ENCODE results near the gene ARHGAP31.

ARHGAP31 gene

DNA sequence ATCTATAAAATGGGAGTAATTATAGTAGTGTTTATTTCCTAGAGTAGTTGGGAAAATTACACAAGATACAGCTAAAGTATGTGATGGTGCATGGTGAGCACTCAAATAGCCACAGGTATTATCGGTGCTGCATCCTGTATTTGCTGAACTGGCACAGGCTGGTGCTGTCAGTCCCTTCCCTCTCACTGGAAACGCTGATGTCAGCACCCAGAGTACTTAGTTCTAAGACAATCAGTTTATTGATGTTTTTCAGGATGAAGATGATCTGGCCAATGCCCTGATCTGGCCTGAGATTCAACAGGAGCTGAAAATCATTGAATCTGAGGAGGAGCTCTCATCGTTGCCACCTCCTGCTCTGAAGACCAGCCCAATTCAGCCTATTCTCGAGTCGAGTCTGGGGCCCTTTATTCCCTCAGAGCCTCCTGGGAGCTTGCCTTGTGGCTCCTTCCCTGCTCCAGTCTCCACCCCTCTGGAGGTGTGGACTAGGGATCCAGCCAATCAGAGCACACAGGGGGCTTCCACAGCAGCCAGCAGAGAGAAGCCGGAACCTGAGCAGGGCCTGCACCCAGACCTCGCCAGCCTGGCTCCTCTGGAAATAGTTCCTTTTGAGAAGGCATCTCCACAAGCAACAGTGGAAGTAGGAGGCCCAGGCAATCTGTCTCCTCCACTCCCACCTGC lies 119.6 kb downstream of the ARHGAP31 start:
- Histone ChIP-seq H3K27me3 (replicated peaks) (no peaks in the 10 kb centered on the region), H3K36me3 (replicated peaks) (peaks cover 46% of the 10 kb centered on the region), H3K4me3 (ENCODE audit: low read depth, low read length) (no peak overlapping the region), H3K27ac (no peak overlapping the region)
- in situ Hi-C loops (cut with HindIII; ENCODE audit: low pct_ligation_motif_present, low sequenced_read_pairs), result no loop called here
- TF ChIP-seq, protein P1, sequence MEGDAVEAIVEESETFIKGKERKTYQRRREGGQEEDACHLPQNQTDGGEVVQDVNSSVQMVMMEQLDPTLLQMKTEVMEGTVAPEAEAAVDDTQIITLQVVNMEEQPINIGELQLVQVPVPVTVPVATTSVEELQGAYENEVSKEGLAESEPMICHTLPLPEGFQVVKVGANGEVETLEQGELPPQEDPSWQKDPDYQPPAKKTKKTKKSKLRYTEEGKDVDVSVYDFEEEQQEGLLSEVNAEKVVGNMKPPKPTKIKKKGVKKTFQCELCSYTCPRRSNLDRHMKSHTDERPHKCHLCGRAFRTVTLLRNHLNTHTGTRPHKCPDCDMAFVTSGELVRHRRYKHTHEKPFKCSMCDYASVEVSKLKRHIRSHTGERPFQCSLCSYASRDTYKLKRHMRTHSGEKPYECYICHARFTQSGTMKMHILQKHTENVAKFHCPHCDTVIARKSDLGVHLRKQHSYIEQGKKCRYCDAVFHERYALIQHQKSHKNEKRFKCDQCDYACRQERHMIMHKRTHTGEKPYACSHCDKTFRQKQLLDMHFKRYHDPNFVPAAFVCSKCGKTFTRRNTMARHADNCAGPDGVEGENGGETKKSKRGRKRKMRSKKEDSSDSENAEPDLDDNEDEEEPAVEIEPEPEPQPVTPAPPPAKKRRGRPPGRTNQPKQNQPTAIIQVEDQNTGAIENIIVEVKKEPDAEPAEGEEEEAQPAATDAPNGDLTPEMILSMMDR (IDR thresholded peaks at IDR 0.05; ENCODE audit: low read depth, low read length, missing control alignments), result no peak
- no peak for DNase-seq

DNA sequence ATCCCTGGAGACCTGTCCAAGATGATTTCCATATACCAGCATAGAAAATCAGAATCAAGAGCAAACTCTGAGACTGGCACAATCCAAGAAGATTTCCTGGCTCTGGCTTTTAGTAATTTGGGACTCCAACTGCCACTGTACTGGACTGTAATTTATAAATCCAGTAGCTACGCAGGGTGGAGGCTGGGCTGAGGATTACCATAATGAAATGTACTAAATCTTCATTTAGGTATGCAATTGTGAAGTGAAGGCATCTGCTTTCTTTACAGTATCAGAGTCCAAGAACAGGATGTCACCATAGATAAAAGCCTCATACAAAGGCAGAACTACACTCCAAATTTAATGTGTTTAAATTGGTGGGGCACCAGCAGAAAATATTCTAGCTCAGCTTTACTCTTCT lies 122.7 kb downstream of the ARHGAP31 start:
- H3K27ac ChIP-seq, result no peak overlapping the region
- no peak overlapping the region for H3K4me3 ChIP-seq (ENCODE audit: low read depth, low read length)
- TF ChIP-seq, protein P1 (IDR thresholded peaks at IDR 0.05; ENCODE audit: low read depth, low read length, missing control alignments), result no peak
- no peaks in the 10 kb centered on the region for H3K27me3 ChIP-seq (replicated peaks)
- peaks cover 33% of the 10 kb centered on the region for H3K36me3 ChIP-seq (replicated peaks)
- in situ Hi-C loops (cut with HindIII; ENCODE audit: low pct_ligation_motif_present, low sequenced_read_pairs), result no loop called here
- no peak for DNase-seq

DNA sequence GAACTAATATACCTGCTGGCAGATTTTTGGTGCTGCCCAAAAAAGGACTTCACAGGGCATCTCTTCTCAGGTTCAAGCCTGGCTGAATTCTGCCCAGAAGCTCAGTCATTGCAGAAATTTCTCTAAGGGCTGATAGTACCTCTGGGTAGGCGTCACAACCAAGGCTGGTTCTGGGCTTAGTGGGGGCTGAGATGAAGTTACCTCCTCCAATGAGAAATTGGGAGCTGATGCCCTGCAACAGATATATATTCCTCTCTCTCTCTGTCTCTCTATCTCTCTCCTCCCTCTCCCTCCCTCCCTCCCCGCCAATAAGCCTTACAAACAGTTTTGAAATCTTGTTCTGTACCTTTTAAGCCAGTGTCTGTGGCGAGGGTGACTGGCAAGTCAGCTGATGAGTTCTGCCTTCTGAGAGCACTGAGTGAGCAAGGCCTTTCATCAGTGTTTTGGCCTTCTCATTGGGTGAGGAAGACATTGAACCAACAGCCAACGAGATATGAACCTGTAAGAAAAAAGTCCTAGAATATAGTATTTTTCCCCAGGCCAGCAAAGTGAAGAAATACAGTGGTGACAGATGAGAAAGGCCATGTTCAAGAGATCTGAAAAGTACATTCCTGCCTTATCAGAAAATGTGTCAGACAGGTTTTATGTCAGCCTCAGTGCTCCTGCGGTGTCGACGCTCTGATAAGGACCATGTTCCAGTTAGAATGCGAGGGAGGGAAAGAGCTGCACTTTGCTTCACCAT lies 123.8 kb downstream of the ARHGAP31 start:
- in situ Hi-C loops (cut with HindIII; ENCODE audit: low pct_ligation_motif_present, low sequenced_read_pairs), result no loop called here
- DNase-seq, result no peak
- Histone ChIP-seq H3K27ac (no peak overlapping the region), H3K36me3 (replicated peaks) (peaks cover 33% of the 10 kb centered on the region), H3K27me3 (replicated peaks) (no peaks in the 10 kb centered on the region), H3K4me3 (ENCODE audit: low read depth, low read length) (no peak overlapping the region)
- TF ChIP-seq, protein P1 (IDR thresholded peaks at IDR 0.05; ENCODE audit: low read depth, low read length, missing control alignments), result no peak

DNA sequence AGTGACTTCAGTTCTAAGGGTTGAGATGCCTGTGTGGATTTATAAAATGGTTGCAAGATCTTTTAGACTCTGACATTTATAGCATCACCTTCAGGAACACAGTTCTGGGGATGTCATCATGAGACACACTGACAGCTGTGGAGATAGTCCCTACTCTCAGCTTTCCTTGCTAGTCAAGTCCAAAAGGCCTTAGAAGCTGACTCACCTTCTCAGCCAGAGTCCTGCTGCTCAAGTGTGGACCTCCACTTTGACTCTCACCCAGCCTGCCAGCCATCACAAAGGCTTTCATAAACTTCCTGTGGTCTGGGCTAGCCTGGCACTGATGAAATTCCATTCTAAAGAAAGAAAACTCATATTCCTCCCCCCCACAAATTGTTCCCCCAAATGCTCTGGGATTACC lies 124.5 kb downstream of the ARHGAP31 start:
- TF ChIP-seq, protein P1 (IDR thresholded peaks at IDR 0.05; ENCODE audit: low read depth, low read length, missing control alignments), result no peak
- in situ Hi-C loops (cut with HindIII; ENCODE audit: low pct_ligation_motif_present, low sequenced_read_pairs), result no loop called here
- Histone ChIP-seq H3K4me3 (ENCODE audit: low read depth, low read length) (no peak overlapping the region), H3K36me3 (replicated peaks) (peaks cover 29% of the 10 kb centered on the region), H3K27ac (no peak overlapping the region), H3K27me3 (replicated peaks) (no peaks in the 10 kb centered on the region)
- no peak for DNase-seq

DNA sequence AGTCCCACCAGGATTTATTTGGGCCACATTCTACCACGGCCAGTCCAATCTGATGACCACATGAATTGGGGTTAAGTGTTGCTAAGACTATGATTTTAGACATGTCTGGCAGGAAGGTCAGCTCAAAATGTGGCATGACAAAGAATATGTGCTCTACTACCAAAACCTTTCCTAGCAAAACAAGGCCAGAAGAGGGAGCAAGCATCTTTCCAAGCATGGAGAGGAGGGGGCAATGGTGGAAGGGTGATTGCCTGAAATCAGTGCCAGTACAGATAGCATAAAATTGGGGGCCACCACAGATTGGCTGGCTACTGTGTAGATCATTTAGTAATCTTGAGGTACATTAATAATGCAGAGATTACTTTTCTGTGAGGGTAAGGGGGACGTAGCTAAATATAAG lies 126.0 kb downstream of the ARHGAP31 start:
- DNase-seq, result no peak
- TF ChIP-seq, protein P1 (IDR thresholded peaks at IDR 0.05; ENCODE audit: low read depth, low read length, missing control alignments), result peak; percentile 43
- in situ Hi-C loops (cut with HindIII; ENCODE audit: low pct_ligation_motif_present, low sequenced_read_pairs), result no loop called here

More for the DNA sequence above, 126.0 kb downstream of the ARHGAP31 start:
- no peak overlapping the region for H3K27ac ChIP-seq
- no peak overlapping the region for H3K4me3 ChIP-seq (ENCODE audit: low read depth, low read length)
- H3K27me3 ChIP-seq (replicated peaks), result no peaks in the 10 kb centered on the region
- peaks cover 18% of the 10 kb centered on the region for H3K36me3 ChIP-seq (replicated peaks)

All from brain microvascular endothelial cell (primary cell).